GM12892 (cell line): ENCODE data around the gene PRH2.

ENCODE experiments used
- POLR2A ChIP-seq: IDR thresholded peaks from 2 replicates; pipeline ENCODE4 v1.6.1; 2011; ENCODE audit warnings: low read depth, low read length, control low read depth
- POLR2AphosphoS5 ChIP-seq: IDR thresholded peaks from 2 replicates; pipeline ENCODE4 v1.6.1; 2011; ENCODE audit warnings: low read depth, low read length, control low read depth

- TF ChIP-seq POLR2A (no peak), POLR2AphosphoS5 (no peak)
Measured at GRCh38 chr12:10889226-10889625, 39.8 kb upstream of the PRH2 start.
